HG03097 (cell line): ENCODE data around the gene PDGFC.

Experiments used
- ATAC-seq: cut with Tn5 transposase; IDR thresholded peaks from one replicate; pipeline ENCODE4 v1.9.1; 2021; ENCODE audit not compliant: unreplicated experiment, low FRiP score

PDGFC gene

DNA sequence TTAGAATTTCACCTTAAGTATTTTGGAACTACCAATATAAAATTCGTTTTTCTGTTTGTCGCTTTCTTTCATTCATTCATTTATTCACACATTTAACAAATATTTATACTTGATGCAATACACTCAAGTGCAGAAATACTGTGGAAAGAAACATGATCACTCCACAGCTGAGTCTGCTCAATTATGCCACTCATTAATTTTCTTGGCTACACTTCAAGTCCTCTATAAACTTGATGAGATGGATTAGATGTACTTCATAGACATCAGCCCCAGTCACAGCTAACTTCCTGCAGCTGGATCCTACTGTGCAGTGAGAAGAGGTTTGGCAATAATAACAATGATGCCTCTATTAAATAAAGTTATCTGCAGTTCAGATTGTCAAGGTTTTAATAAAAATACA, 208.1 kb downstream of the PDGFC start:
- ATAC-seq, result no peak

DNA sequence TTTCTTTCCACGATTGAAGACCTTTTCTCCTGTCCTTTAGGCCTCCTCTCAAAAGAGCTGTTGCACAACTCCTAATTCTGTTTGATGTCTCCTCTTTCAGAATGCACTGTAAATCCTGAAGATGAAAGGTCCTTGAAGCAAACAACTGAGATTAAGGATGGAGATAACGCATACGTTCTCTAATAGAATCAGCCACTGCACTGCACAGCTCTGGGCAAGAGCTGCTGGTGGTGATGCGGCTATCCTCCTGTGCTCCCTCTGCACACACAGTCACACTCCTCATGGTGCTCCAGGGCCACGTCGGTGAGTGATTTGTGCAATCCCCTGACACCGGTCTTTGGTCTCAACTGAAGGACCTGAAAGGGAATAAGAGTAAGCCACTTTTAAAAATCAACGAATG, 208.7 kb downstream of the PDGFC start:
- ATAC-seq, result no peak

DNA sequence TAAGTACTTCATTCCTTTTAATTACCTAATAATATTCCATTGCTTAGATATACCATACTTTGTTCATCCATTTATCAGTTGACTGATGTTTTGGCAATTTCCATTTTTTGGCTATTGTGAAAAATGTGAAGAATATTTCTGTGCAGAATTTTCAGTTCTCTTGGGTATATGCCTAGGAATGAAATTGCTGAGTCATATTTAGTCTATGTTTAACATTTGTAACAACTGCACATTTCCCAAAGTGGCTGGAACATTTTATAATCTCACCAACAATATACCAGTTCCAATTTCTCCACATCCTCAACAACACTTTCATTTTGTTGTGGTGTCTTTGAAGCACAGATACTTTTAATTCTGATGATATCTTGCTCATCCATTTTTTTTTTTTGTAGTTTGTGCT, 215.5 kb downstream of the PDGFC start:
- no peak for ATAC-seq

DNA sequence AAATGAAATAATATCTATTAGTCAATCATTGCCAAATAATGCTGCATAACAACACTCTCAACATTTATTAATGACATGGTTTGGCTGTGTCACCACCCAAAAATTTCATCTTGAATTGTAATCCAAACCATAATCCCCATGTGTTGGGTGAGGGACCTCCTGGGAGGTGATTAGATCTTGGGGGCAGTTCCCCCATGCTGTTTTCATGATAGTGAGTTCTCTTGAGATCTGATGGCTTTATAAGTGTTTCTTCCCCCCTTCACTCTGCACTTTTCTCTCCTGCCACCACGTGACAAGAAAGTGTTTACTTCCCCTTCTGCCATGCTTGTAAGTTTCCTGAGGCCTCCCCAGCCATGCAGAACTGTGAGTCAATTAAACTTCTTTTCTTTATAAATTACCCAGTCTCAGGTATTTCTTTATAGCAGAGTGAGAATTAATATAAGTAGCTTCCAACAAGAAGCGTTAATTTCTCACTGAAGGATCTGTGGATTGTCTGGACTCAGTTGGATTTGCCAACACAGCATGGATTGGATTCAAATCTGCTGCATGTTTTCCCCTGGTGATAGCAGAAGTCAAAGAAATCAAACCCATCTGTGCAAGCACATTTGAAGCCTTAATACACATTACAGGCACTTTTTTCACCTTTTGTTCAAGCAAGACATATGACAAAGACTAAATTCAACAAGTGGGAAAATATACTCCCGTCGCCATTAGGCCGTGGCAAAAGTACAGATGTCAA, 216.6 kb downstream of the PDGFC start:
- no peak for ATAC-seq

DNA sequence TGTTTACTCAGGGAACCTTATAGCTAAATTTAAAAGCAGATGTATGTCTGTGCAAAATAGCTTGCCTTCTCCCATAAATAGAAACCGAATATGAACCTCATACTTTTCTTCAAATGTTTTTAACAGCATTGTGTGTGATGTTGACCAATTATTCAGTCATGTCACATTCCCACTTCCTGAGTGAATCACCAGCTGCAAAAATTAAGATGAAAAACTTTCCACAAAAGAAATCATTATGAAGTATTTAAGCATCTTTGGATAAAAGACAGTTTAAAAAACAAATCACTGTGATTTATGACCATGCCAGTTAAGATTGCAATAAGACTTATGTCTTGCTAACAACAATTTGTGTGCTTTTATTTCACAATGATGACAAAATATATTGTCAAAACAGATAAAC, 220.1 kb downstream of the PDGFC start:
- no peak for ATAC-seq

DNA sequence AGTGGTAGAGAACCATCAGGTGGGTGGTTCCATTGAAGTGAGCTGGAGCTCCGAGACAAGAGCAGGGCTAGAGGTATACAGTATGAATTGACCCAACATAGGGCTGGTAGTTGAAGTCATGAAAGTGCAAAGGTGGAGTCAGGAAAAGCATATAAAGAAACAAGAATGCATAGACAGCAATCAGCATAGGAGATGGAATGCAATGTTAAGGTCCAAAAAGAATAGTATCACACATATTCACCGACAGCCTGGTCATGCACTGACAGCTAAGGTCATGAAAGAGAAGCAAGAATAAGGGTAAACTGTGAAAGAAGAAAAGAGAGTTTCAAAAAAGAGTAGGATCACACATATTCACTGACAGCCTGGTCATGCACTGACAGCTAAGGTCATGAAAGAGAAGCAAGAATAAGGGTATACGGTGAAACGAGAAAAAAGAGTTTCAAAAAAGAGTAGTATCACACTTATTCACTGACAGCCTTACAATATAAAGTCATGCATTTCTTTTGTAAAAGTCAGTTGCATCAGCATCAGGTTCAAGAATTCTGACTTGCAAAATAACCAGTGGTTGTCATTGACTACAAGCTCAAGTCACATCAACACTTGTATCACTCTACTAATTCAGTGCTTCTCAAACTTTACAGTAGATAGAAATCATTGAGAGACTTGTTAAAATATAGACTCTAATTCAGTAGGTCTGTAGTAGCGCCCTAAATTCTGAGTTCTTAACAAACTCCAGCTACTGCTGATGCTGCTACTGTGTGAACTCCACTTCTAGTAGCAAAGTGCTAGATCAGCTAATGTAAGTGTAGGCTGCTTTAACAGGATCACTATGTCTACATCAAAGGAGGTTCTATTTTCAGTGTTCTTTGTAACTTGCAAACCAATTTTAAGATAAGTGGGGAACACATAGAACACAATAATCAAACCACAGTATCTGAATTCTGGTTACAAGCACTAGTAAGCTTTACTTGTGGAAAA, 221.9 kb downstream of the PDGFC start:
- no peak for ATAC-seq

DNA sequence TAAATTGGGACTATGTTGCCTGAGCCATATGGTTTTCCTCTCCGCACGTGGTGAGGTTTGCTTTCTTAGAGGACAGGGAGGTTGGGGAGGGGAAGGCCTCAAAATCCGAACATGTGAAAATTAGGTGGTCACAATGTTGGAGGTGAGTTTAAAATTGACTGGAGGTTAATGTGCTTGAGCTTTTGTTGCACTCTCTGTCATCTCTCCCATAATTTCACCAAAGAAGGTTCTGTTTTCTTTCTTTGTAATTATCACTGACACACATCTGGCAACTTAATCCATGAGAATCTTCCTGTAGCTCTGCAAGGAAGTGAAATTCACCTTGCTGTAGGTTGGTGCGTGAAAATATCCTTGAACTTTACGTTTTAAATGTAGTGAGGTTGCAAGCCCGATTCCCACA, 225.5 kb downstream of the PDGFC start:
- no peak for ATAC-seq

DNA sequence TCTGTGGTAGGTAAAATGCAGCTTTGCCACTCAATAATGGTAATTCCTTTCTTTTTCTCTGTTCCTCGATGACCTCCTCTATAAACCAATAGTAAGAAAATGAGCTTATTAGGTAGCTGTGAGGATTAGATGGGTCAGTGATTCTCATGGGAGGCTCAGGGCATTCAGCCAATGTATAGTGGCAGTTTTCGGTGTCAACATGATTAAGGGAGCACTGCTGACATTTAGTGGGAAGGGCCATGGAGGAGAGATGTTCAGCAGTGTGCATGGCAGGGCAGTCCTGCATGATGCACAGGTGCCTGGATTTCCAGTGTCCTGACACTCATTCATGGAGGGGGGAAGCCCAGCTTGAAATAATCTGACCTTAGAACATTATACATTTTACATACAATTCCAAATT, 232.8 kb downstream of the PDGFC start:
- ATAC-seq, result no peak

DNA sequence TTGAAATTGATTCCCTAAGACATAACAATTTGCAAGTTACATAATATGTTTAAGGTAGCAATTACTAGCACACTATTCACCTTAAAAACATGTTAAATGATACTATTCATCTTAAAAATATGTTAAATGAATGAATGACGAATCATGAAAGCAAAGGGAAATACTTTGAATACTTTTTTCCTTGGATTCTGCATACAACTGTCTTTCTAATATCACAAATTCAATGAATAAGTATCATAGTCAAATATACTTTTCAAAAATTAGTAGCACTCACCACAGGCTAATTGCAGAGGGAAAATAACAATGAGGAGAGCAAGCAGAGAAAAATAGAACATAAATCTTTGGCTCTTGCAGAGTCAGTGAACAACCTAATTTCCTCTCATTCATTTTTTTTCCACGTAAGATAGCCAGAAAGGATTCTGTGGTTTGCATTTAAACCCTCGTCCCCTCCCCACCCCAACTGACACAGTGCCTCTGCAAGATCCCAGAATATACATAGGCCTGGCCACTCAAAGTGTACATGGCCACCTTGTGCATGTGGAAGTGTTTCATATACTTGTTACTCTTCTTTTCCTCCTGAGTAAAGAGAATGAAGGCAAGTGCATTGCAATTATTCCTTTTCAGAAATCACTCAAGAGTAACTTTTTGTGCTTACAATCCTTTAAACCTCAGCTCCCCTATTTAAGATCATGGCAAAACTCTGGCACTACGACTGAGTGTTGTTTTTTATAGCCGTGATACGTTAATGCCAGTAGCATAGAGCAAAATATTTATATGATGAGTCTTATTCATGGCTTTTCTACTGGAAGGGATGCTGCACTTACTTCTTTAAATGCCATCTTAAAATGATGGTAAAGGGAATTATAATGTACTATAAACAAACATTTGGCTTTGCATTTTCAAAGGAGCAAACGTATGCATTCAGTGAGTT, 236.4 kb downstream of the PDGFC start:
- ATAC-seq, result no peak

DNA sequence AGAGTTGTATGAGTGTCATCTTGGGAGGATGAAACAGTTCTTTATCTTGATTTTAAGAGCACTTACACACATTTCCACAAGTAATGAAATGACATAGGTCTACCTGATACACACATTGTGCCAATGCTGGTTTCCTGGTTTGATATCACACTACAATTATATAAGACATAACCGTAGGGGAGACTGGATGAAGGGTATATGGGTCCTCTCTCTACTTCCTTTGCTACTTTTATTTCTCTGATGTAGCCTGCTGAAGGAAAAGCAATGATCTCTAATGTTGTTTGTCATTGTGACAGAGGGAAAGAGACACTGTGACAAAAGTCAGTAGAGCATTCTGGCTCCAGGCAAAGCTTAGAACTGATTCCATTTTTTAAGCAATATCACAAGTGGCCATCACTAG, 238.0 kb downstream of the PDGFC start:
- ATAC-seq, result no peak

DNA sequence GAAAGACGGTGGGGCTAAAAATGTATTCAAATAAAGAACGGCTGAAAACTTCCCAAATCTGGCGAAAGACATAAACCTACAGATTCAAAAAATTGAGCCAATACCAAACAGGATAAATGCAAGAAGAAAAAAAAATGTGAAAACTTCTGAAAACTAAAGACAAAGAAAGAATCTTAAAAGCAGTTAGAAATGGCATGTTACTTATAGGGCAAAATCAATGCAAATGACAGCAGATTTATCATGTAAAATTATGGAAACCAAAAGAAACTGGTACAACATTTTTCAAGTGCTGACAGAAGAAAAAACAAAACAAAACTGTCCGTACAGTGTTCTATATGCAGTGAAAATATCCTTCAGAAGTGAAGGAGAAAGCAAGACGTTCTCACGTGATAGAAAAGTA, 239.0 kb downstream of the PDGFC start:
- no peak for ATAC-seq

DNA sequence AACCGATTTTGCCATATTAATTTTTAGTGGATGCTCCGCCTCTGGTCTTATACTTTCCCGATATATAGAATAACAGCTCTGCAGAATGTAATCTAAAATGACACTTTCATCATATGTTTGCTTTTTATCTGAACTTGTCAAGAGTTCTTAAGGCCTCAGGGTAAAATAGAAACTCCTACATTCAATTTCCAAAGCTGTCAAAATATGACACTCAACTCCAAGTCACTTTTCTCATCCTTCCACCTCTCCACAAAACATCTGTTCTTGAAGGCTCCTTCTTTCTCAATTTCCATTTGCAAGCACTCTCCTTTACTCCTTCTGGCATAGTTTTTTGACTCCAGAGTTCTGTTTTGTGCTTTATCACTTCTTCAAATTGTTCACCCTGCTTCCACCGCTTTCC, 242.2 kb downstream of the PDGFC start:
- no peak for ATAC-seq

DNA sequence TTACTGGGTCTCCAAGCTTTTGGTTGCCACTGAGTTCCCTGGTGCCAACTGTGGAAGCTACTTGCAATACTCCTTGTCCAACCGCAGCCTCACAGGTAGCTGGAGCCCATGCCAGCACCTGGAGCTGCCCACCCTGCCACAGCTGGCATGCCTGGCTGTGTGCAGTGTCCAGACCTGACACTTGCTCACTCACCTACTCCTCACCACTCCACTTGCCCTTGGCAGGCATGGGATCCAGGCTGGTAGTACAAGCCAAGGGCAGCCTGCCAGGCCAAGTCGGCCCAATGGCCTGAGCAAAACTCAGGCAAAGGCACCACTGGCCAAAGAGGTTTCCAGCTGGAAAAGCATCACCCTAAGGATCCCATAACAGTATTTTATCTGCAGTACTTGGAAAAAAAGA, 246.3 kb downstream of the PDGFC start:
- ATAC-seq, result no peak

DNA sequence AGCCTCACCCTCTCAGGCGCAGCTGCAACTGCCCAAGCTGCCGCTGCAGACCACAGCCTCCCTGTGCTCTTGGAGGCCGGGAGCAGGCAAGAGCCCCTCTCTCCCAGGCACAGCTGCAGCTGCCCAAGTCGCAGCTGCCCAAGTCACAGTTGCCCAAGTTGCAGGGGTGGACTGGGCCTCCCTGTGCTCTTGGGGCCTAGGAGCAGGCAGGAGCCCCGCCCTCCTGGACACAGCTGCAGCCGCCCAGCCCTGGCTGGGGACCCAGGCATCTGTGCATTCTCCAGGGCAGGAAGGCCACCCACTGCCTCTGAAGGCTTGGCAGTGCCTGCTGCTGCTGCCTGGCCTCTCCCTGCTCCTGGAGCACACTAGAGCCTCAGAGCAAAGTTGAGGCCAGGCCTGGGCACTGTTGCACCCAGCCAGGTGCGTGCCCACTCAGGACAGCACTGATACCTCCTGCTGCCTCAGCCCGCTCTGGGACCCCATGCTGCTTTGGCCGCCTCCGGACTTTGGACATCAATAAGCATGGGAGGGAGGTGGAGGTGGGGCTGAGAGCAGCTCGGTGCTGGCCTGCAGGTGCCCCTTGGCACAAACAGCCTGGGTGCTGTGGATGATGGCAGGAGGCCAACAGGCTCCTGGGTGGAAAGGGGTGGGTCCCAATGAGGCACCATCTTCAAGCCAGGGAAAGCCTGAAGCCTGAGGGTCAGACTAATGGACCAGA, 247.5 kb downstream of the PDGFC start:
- ATAC-seq, result no peak

DNA sequence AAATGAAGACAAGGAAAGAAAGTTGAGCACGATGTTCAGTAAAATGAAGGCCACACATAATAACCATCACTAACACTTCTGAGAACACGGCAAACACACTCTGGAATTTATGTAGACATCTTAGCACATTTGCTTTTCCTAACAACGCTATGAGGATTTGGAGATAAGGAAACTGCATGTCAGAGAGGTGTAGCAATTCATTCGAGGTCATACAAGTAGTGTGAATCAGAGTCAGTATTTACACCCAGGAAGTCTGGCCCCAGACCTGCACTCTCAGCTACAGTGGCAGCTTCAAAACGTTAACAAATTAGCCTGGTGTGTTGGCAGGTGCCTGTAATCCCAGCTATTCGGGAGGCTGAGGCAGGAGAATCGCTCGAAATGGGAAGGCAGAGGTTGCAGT, 253.4 kb downstream of the PDGFC start:
- no peak for ATAC-seq

DNA sequence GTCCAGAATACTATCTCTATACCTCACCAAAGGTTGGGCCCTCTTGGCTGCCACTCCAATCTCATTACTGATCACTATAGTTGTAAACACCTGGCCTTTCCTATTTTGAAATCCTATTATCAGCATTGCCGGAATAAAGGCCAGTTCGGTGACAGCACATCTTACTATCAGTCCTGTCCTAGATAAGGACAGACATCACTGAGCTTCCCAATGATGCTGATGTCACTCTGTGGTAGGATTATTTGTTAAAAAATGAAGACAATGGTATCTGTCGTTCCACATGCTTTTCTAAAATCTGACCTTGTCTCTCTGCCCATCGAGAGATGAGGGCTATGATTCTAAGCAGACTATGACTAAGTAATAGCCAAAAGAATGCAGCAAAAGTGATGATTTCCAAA, 260.4 kb downstream of the PDGFC start:
- no peak for ATAC-seq
